ENCODE measurements around the gene CDKN2B-AS1.

Gene CDKN2B-AS1

DNA sequence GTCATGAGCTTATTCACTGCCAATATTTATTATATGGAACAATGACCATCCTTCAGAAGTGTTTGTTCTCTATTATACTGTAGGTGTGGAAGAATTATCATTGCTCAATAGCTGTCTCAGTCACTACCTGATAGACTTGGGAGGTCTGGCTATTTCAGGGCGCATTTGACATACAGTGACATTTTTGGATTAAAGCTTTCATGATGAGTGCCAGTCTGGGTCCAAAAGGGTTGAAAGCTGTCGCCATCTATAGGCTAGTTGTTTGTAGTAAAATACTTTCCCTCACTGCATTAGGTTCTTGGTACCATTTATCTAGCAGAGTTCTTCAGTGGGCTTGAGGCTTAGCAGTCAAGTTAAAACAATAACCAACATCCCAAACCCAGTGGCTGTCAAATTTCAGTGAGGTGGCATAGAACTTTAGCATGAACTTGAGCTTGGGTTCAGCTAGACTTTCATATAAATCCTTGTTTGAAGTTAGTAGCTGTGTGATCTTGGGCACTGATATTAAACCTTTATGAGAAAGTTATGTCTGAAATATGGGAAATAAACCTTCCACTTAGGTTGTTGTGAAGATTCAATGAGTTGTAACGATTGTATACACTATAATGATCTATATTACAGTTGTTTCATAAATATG, 125.0 kb downstream of the CDKN2B-AS1 start:
- no peaks in the 10 kb centered on the region for H4K20me1 ChIP-seq (ENCODE audit: low read depth, low read length)
- H3K27me3 ChIP-seq (ENCODE audit: low read length): no peaks in the 10 kb centered on the region
- H3K36me3 ChIP-seq (ENCODE audit: low read length): no peaks in the 10 kb centered on the region
- no peaks in the 10 kb centered on the region for H3F3A ChIP-seq (ENCODE audit: insufficient read depth)
- H3K9me3 ChIP-seq (ENCODE audit: insufficient read depth, low read length): no peaks in the 10 kb centered on the region
- H3K4me2 ChIP-seq (ENCODE audit: low read depth, low read length, poor library complexity, severe bottlenecking): no peak overlapping the region
- H3K4me3 ChIP-seq (ENCODE audit: insufficient read depth, low read length, poor library complexity, severe bottlenecking): no peak overlapping the region
- no peaks in the 10 kb centered on the region for H3K79me2 ChIP-seq (ENCODE audit: insufficient read depth, low read length)
- no peak overlapping the region for H3K27ac ChIP-seq (ENCODE audit: low read depth, low read length)
- TF ChIP-seq CTCF (IDR thresholded peaks at IDR 0.05; ENCODE audit: insufficient read depth, low read length, poor library complexity, severe bottlenecking) (peak; percentile 56), EZH2phosphoT487 (conservative IDR thresholded peaks at IDR 0.05; ENCODE audit: low read length) (no peak)
- H3K9me2 ChIP-seq (replicated peaks; ENCODE audit: insufficient read depth, low read length): no peaks in the 10 kb centered on the region
- no peak overlapping the region for H3K9ac ChIP-seq (ENCODE audit: low read length)
- H2AFZ ChIP-seq (ENCODE audit: low read depth, low read length, severe bottlenecking): no peak overlapping the region

DNA sequence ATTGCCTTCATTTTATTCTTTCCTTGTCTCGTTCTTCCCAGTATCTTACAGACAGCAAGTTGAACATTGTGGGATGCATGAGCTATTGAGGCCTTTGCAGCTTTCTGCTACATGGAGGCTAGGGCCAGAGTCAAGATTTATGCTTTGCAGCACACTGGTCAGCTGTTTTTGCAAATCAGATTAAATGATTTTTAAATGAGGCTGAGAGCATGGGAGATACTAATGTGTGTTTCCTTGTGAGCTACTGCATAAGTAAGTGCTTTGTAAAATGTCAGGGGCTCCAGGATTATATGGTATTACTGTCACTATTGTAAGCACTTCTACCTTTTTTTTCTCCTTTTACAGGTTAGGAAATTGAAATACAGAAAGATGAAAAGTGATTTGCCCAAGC, 125.6 kb downstream of the CDKN2B-AS1 start:
- no peaks in the 10 kb centered on the region for H3K36me3 ChIP-seq (ENCODE audit: low read length)
- no peak overlapping the region for H3K9ac ChIP-seq (ENCODE audit: low read length)
- no peak overlapping the region for H3K27ac ChIP-seq (ENCODE audit: low read depth, low read length)
- no peaks in the 10 kb centered on the region for H3K9me3 ChIP-seq (ENCODE audit: insufficient read depth, low read length)
- H2AFZ ChIP-seq (ENCODE audit: low read depth, low read length, severe bottlenecking): no peak overlapping the region
- no peaks in the 10 kb centered on the region for H3K27me3 ChIP-seq (ENCODE audit: low read length)
- no peaks in the 10 kb centered on the region for H3K79me2 ChIP-seq (ENCODE audit: insufficient read depth, low read length)
- no peaks in the 10 kb centered on the region for H3F3A ChIP-seq (ENCODE audit: insufficient read depth)
- H3K4me2 ChIP-seq (ENCODE audit: low read depth, low read length, poor library complexity, severe bottlenecking): no peak overlapping the region
- no peak for TF ChIP-seq EZH2phosphoT487 (conservative IDR thresholded peaks at IDR 0.05; ENCODE audit: low read length)
- TF ChIP-seq CTCF (IDR thresholded peaks at IDR 0.05; ENCODE audit: insufficient read depth, low read length, poor library complexity, severe bottlenecking): no peak
- no peaks in the 10 kb centered on the region for H3K9me2 ChIP-seq (replicated peaks; ENCODE audit: insufficient read depth, low read length)
- no peaks in the 10 kb centered on the region for H4K20me1 ChIP-seq (ENCODE audit: low read depth, low read length)
- H3K4me3 ChIP-seq (ENCODE audit: insufficient read depth, low read length, poor library complexity, severe bottlenecking): no peak overlapping the region

GRCh38 chr9:22120595-22120994, 126.0 kb downstream of the CDKN2B-AS1 start:
- Histone ChIP-seq H3F3A (ENCODE audit: insufficient read depth) (no peaks in the 10 kb centered on the region), H3K79me2 (ENCODE audit: insufficient read depth, low read length) (no peaks in the 10 kb centered on the region), H3K27me3 (ENCODE audit: low read length) (no peaks in the 10 kb centered on the region), H3K9me2 (replicated peaks; ENCODE audit: insufficient read depth, low read length) (no peaks in the 10 kb centered on the region), H2AFZ (ENCODE audit: low read depth, low read length, severe bottlenecking) (no peak overlapping the region), H4K20me1 (ENCODE audit: low read depth, low read length) (no peaks in the 10 kb centered on the region), H3K4me3 (ENCODE audit: insufficient read depth, low read length, poor library complexity, severe bottlenecking) (no peak overlapping the region), H3K9ac (ENCODE audit: low read length) (no peak overlapping the region), H3K9me3 (ENCODE audit: insufficient read depth, low read length) (no peaks in the 10 kb centered on the region), H3K36me3 (ENCODE audit: low read length) (no peaks in the 10 kb centered on the region), H3K4me2 (ENCODE audit: low read depth, low read length, poor library complexity, severe bottlenecking) (no peak overlapping the region), H3K27ac (ENCODE audit: low read depth, low read length) (no peak overlapping the region)
- TF ChIP-seq EZH2phosphoT487 (conservative IDR thresholded peaks at IDR 0.05; ENCODE audit: low read length): no peak

DNA sequence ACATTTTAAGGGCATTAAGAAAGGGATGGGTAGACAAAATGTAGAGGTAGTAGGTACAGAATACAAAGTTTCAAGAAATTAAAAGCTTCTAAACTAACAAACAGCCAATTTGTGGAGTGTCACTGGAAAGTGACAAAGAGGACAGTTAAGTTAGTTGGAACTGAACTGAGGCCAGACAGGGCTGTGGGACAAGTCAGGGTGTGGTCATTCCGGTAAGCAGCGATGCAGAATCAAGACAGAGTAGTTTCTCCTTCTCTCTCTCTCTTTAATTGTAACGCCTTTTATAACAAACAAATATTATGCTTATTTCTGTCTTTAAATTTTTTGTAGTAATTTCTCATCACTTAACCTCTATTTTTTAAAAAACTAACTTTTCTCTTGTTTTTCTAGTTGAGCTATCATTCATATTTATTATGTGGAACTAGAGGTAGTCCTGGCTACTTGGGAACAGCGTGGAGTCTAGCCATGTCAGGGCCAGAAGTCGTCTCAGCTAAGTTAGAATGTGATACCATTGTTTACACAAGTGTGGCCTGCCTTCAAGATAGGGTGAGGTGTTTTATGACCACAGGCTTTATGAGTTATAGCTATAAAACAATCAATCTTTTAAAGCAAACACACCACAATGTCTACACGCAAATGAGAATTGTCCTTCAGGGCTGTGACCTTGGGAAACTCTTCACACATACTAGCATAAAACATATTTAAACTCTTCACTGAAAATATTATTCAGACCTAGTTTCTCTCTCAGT, 129.8 kb downstream of the CDKN2B-AS1 start:
- H4K20me1 ChIP-seq (ENCODE audit: low read depth, low read length): no peaks in the 10 kb centered on the region
- no peaks in the 10 kb centered on the region for H3K36me3 ChIP-seq (ENCODE audit: low read length)
- H3K9me3 ChIP-seq (ENCODE audit: insufficient read depth, low read length): no peaks in the 10 kb centered on the region
- H3K9me2 ChIP-seq (replicated peaks; ENCODE audit: insufficient read depth, low read length): no peaks in the 10 kb centered on the region
- H3K9ac ChIP-seq (ENCODE audit: low read length): no peak overlapping the region
- no peak overlapping the region for H3K4me3 ChIP-seq (ENCODE audit: insufficient read depth, low read length, poor library complexity, severe bottlenecking)
- H2AFZ ChIP-seq (ENCODE audit: low read depth, low read length, severe bottlenecking): no peak overlapping the region
- no peak overlapping the region for H3K27ac ChIP-seq (ENCODE audit: low read depth, low read length)
- H3F3A ChIP-seq (ENCODE audit: insufficient read depth): no peaks in the 10 kb centered on the region
- TF ChIP-seq EZH2phosphoT487 (conservative IDR thresholded peaks at IDR 0.05; ENCODE audit: low read length) (no peak), CTCF (IDR thresholded peaks at IDR 0.05; ENCODE audit: insufficient read depth, low read length, poor library complexity, severe bottlenecking) (no peak)
- no peaks in the 10 kb centered on the region for H3K27me3 ChIP-seq (ENCODE audit: low read length)
- H3K79me2 ChIP-seq (ENCODE audit: insufficient read depth, low read length): no peaks in the 10 kb centered on the region
- no peak overlapping the region for H3K4me2 ChIP-seq (ENCODE audit: low read depth, low read length, poor library complexity, severe bottlenecking)

All from SU-DHL-6 (cell line).